IPS DF 4.7 (cell line): Measurements from ENCODE around the gene RAI1.
"Not testable (repeated sequence)": the region's sequence is repeated elsewhere in the genome, so short reads cannot be mapped to it uniquely, and the experiment has no call there.

ENCODE experiments used
- DNase-seq: peaks from one replicate; pipeline ENCODE4 v3.0.0-alpha.2; 2013; ENCODE audit warnings: low spot score; ENCODE audit errors: extremely low read depth

The RAI1 gene, protein sequence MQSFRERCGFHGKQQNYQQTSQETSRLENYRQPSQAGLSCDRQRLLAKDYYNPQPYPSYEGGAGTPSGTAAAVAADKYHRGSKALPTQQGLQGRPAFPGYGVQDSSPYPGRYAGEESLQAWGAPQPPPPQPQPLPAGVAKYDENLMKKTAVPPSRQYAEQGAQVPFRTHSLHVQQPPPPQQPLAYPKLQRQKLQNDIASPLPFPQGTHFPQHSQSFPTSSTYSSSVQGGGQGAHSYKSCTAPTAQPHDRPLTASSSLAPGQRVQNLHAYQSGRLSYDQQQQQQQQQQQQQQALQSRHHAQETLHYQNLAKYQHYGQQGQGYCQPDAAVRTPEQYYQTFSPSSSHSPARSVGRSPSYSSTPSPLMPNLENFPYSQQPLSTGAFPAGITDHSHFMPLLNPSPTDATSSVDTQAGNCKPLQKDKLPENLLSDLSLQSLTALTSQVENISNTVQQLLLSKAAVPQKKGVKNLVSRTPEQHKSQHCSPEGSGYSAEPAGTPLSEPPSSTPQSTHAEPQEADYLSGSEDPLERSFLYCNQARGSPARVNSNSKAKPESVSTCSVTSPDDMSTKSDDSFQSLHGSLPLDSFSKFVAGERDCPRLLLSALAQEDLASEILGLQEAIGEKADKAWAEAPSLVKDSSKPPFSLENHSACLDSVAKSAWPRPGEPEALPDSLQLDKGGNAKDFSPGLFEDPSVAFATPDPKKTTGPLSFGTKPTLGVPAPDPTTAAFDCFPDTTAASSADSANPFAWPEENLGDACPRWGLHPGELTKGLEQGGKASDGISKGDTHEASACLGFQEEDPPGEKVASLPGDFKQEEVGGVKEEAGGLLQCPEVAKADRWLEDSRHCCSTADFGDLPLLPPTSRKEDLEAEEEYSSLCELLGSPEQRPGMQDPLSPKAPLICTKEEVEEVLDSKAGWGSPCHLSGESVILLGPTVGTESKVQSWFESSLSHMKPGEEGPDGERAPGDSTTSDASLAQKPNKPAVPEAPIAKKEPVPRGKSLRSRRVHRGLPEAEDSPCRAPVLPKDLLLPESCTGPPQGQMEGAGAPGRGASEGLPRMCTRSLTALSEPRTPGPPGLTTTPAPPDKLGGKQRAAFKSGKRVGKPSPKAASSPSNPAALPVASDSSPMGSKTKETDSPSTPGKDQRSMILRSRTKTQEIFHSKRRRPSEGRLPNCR (N-terminal part only)

GRCh38 chr17:17681187-17681743 lies at the start of gene RAI1:
TSS of gene RAI1 (plus strand) at chr17:17681458. CDS start at chr17:17792949, 111,491 bp downstream.
- no peak for DNase-seq

- not testable (repeated sequence) for DNase-seq
Measured at GRCh38 chr17:17632690-17633089, 48.6 kb upstream of the RAI1 start.

- no peak for DNase-seq
Measured at GRCh38 chr17:17633310-17633709, 47.9 kb upstream of the RAI1 start.

- no peak for DNase-seq
Measured at GRCh38 chr17:17635126-17635525, 46.1 kb upstream of the RAI1 start.

DNA sequence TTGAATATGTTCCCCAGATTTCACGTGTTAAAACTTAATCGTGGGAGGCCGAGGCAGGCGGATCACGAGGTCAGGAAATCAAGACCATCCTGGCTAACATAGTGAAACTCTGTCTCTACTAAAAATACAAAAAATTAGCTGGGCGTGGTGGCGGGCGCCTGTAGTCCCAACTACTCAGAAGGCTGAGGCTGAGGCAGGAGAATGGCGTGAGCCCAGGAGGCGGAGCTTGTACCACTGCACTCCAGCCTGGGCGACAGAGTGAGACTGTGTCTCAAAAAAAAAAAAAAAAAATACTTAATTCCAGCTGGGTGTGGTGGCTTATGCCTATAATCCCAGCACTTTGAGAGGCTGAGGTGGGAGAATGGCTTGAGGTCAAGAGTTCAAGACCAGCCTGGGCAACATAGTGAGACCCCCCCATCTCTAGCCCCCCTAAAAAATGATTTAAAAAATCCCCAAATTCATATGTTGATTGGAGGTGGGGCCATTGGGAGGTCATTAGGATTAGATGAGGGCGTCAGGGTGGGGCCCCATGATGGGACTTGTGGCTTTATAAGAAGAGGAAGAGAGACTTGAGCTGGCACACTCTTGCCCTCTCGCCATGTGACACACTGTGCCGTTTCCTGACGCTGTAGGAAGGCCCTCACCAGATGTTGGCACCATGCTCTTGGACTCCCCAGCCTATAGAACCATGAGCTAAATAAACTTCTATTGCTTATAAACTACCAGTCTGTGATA lies 45.6 kb upstream of the RAI1 start:
- DNase-seq = not testable (repeated sequence)

DNA sequence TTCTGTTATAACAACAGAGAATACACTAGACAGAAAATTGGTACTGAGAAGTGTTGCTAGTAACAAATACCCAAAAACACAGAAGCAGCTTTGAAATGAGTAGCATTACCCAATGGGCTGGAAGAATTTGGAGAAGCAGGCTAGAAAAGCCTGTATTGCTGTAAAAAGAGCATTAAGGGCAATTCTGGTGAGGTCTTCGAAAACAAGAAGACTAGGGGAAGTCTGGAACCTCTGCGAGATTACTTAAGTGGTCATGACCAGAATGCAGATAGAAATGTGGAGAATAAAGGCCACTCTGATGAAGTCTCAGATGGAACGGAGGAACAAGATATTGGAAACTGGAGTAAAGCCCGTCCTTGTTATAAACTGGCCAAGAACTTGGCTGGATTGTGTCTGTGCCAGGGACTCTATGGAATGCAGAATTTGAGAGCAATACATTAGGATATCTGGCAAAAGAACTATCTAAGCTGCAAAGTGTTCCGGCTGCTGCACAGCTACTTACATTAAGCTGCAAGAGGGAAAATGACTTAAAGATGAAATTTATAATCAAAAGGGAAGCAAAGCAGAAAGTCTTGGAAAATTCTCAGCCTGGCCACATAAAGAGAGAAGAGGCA lies 44.9 kb upstream of the RAI1 start:
- no peak for DNase-seq

- no peak for DNase-seq
Measured at GRCh38 chr17:17638467-17638866, 42.8 kb upstream of the RAI1 start.

DNA sequence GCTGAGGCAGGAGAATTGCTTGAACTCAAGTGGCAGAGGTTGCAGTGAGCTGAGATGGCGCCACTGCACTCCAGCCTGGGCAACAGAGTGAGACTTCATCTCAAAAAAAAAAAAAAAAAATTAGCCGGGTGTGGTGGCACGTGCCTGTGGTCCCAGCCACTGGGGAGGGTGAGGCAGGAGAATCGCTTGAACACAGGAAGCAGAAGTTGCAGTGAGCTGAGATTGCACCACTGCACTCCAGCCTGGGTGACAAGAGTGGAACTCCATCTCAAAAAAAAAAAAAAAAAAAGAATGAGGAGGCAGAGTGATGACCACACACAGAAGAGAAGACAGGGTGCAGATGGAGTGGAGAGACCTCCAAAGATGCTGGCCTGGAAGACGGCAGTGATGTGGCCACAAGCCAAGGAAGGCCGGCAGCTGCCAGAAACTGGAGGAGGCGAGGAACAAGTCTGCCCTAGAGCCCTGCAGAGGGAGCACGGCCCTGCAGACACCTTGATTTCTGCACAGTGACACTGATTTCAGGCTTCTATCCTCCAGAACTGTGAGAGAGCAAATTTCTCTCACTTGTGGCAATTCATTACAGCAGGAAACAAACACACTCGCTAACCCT lies 41.5 kb upstream of the RAI1 start:
- not testable (repeated sequence) for DNase-seq

DNA sequence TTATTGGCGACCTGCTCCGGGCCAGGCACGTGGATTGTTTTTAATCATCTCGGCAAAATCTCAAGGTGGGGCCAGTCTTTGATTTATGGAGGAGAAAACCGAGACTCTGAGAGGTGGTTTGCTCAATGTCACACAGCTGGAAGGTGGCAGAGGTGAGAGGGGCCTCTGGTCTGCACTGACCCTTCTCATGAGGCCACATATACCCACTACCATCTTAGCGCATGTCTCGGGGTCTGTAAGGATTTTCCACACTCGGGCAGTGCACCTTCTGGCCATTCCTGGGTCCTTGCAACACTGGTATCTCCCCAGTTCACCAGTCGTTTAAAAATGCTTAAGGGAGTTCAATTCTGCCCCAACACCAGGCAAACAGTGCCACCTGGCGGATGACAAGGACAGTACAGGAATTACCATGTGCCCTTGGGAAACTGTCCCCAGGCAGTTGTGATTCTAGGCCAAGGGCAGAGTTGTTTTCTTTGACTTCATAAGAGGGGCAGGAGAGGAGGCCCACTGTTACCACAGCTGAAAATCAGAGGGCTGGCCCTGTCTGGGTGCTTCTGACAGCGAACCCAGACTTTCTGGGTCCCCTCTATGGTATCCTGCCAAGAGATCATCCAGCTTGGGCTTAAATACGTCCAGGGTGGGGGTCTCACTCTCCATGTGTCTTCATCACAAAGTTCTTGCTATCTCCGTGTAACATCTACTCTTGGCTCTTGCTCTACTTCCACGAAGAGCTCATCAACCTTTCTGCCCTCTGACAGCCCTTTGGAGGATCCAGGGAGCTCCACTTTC lies 39.4 kb upstream of the RAI1 start:
- peak; percentile 79 for DNase-seq

GRCh38 chr17:17645148-17645547 lies 36.1 kb upstream of the RAI1 start:
- DNase-seq = not testable (repeated sequence)

- DNase-seq = no peak
Measured at GRCh38 chr17:17645961-17646360, 35.3 kb upstream of the RAI1 start.

GRCh38 chr17:17647524-17648178 lies 33.6 kb upstream of the RAI1 start:
- no peak for DNase-seq

DNA sequence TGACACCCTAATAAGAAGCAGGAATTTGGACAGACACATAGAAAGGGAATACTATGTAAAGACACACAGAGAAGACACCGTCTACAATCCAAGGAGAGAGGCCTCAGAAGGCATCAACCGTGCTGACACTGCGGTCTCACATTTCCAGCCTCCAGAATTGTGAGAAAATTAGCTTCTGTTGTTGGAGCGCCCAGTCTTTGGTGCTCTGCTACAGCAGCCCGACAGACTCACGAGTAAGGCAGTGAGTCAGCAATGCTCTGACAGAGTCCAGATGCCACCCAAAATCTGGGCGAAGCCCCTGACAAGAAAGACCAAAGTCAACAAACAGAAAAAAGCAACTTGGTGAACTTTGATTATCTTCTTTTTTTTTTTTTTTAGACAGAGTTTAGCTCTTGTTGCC lies 32.5 kb upstream of the RAI1 start:
- DNase-seq = no peak

DNA sequence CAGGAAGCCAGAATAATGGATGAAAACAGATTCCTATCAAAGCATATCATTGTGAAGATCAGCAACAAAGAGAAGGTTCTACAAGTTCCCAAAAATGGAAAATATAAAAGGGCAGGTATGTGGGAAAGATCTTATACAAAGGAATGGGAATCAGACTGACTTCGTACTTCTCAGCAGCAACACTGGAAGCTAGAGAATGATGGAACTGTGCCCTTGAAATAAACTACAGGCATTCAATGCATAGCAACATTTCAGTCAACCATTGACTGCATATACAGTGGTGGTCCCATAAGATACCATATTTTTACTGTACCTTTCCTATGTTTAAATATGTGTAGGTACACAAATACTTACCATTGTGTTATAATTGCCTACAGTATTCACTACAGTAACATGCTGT lies 30.3 kb upstream of the RAI1 start:
- no peak for DNase-seq

- DNase-seq = no peak
Measured at GRCh38 chr17:17653343-17653742, 27.9 kb upstream of the RAI1 start.

DNA sequence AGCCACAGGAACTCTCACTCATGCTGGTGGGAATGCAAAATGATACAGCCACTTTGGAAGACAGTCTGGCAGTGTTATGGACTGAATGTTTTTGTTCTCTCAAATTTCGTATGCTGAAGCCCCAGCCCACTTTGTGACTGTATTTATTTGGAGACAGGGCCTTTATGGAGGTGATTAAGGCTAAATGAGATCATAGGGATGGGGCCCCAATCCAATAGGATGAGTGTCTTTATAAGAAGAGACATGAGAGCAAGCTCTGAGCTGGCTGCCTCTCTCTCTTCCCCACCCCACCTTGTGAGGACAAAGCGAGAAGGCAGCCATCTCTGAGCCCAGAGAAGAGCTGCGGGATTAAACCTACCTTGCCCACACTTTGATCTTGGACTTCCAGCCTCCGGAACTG lies 21.9 kb upstream of the RAI1 start:
- no peak for DNase-seq

DNA sequence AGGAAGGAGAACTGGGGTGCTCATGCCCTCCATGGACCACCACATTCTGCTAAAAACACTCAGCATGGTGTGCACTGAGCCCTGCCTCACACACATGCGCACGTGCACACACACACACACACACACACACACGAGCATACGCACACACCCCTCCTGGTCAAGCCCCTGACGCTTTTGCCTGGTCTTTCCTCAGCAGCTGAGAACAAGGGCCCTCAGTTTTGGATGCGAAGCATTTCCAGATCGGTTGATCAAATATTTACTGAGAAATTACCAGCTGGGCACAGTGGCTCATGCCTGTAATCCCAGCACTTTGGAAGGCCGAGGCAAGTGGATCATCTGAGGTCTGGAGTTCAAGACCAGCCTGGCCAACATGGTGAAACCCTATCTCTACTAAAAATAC lies 20.1 kb upstream of the RAI1 start:
- no peak for DNase-seq

GRCh38 chr17:17661834-17662385 lies 19.3 kb upstream of the RAI1 start:
- DNase-seq = no peak
